ENCODE results near the gene IFT57. TPM values are rescaled to one million over a fixed set of nuclear protein-coding genes. Genes with fewer than 3 reads are reported as not detected.

Gene IFT57
- total RNA-seq, 1 donor from 2014 or later, result 58.4 TPM

GRCh38 chr3:108145578-108145977, 76.6 kb downstream of the IFT57 start:
- TF ChIP-seq CTCF (conservative IDR thresholded peaks at IDR 0.05; ENCODE audit: low read depth, low read length), result no peak
- DNase-seq (ENCODE audit: low read depth), result no peak
- no peak overlapping the region for H3K4me3 ChIP-seq (ENCODE audit: low read depth, low read length)

- no peak for TF ChIP-seq CTCF (conservative IDR thresholded peaks at IDR 0.05; ENCODE audit: low read depth, low read length)
Observed at GRCh38 chr3:108137460-108137814, 84.8 kb downstream of the IFT57 start.

GRCh38 chr3:108136561-108137459, 85.4 kb downstream of the IFT57 start:
- no peak for TF ChIP-seq CTCF (conservative IDR thresholded peaks at IDR 0.05; ENCODE audit: low read depth, low read length)
- no peak overlapping the region for H3K4me3 ChIP-seq (ENCODE audit: low read depth, low read length)
- no peak for DNase-seq (ENCODE audit: low read depth)

More at GRCh38 chr3:108137460-108137814, 84.8 kb downstream of the IFT57 start:
- DNase-seq (ENCODE audit: low read depth), result no peak
- H3K4me3 ChIP-seq (ENCODE audit: low read depth, low read length), result no peak overlapping the region

GRCh38 chr3:108134555-108134880, 87.7 kb downstream of the IFT57 start:
- no peak for TF ChIP-seq CTCF (conservative IDR thresholded peaks at IDR 0.05; ENCODE audit: low read depth, low read length)
- no peak overlapping the region for H3K4me3 ChIP-seq (ENCODE audit: low read depth, low read length)
- no peak for DNase-seq (ENCODE audit: low read depth)

GRCh38 chr3:108133858-108134554, 88.2 kb downstream of the IFT57 start:
- no peak overlapping the region for H3K4me3 ChIP-seq (ENCODE audit: low read depth, low read length)
- no peak for DNase-seq (ENCODE audit: low read depth)
- TF ChIP-seq CTCF (conservative IDR thresholded peaks at IDR 0.05; ENCODE audit: low read depth, low read length), result no peak

- no peak overlapping the region for H3K4me3 ChIP-seq (ENCODE audit: low read depth, low read length)
- DNase-seq (ENCODE audit: low read depth), result no peak
- no peak for TF ChIP-seq CTCF (conservative IDR thresholded peaks at IDR 0.05; ENCODE audit: low read depth, low read length)
Observed at GRCh38 chr3:108133048-108133369, 89.2 kb downstream of the IFT57 start.
